ENCODE data around the gene SERPINB2. TPM values are rescaled to one million over a fixed set of nuclear protein-coding genes. Genes with fewer than 3 reads are reported as not detected.
"Not testable (repeated sequence)": the region's sequence is repeated elsewhere in the genome, so short reads cannot be mapped to it uniquely, and the experiment has no call there.

SERPINB2 gene
- total RNA-seq, 1 experiment from 2014 or later = 2.5 TPM

DNA sequence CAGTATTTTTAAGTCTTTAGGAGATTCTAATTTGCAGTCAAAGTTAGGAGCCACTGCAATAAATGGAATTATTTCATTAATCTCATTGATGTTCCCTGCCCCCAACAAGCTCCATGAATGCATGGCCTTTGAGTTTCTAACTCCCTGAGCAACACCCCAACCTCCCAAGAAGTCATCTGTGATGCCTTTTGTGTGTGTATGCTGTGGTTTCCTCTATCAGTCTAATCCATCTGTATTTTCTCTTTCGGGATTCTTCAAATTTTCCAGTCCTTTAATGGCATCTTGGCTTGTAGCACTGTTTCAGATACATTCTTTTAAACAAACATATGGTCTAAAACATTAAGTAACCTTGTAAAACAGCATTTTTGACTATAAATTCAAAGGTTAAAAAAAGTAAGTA is 37.0 kb downstream of the SERPINB2 start:
- intact Hi-C loops (cut with micrococcal nuclease; ENCODE audit: unreplicated experiment) = no loop called here
- Histone ChIP-seq H3K27me3 (replicated peaks; ENCODE audit: insufficient read depth, low read depth, low read length, poor library complexity) (no peaks in the 10 kb centered on the region), H3K36me3 (ENCODE audit: insufficient read depth, low read length, poor library complexity, severe bottlenecking) (no peaks in the 10 kb centered on the region), H3K4me1 (ENCODE audit: insufficient read depth, low read length, poor library complexity, severe bottlenecking) (no peaks in the 10 kb centered on the region), H3K9me3 (ENCODE audit: low read depth, low read length, poor library complexity, severe bottlenecking) (no peaks in the 10 kb centered on the region), H3K27ac (ENCODE audit: low read depth, low read length, poor library complexity, severe bottlenecking) (no peak overlapping the region), H3K4me3 (ENCODE audit: low read depth, low read length, poor library complexity, severe bottlenecking) (no peak overlapping the region)
- CTCF ChIA-PET = no interaction called here
- POLR2A ChIA-PET (ENCODE audit: low non-redundant PET) = no interaction called here
- DNase-seq (ENCODE audit: low spot score) = no peak
- TF ChIP-seq, protein P1, sequence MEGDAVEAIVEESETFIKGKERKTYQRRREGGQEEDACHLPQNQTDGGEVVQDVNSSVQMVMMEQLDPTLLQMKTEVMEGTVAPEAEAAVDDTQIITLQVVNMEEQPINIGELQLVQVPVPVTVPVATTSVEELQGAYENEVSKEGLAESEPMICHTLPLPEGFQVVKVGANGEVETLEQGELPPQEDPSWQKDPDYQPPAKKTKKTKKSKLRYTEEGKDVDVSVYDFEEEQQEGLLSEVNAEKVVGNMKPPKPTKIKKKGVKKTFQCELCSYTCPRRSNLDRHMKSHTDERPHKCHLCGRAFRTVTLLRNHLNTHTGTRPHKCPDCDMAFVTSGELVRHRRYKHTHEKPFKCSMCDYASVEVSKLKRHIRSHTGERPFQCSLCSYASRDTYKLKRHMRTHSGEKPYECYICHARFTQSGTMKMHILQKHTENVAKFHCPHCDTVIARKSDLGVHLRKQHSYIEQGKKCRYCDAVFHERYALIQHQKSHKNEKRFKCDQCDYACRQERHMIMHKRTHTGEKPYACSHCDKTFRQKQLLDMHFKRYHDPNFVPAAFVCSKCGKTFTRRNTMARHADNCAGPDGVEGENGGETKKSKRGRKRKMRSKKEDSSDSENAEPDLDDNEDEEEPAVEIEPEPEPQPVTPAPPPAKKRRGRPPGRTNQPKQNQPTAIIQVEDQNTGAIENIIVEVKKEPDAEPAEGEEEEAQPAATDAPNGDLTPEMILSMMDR (conservative IDR thresholded peaks at IDR 0.05; ENCODE audit: low read depth, low read length) = no peak
- no peak for TF ChIP-seq EZH2 (IDR thresholded peaks at IDR 0.05; ENCODE audit: borderline replicate concordance, low read depth, low read length, poor library complexity, severe bottlenecking)
- BruUV-seq (replicated peaks) = no TSS peak

DNA sequence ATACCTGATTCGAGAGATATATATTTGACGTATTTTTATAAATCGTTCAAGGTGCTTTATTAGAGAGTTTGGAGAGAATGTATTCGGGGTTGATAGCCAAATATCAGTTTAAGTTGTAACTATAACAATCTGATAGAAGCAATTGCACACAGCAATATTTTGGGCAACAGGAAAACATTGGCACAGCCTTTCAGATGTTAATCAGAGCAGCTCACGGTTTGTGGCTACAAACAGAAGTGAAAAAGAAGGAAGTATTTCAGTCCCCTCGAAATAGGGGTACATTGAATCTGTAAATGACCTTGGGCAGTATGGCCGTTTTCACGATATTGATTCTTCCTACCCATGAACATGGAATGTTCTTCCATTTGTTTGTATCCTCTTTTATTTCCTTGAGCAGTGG is 40.8 kb downstream of the SERPINB2 start:
- no peaks in the 10 kb centered on the region for H3K36me3 ChIP-seq (ENCODE audit: insufficient read depth, low read length, poor library complexity, severe bottlenecking)
- no TSS peak for BruUV-seq (replicated peaks)
- no peaks in the 10 kb centered on the region for H3K27me3 ChIP-seq (replicated peaks; ENCODE audit: insufficient read depth, low read depth, low read length, poor library complexity)
- ChIA-PET POLR2A (ENCODE audit: low non-redundant PET) (no interaction called here), CTCF (no interaction called here)
- no peak overlapping the region for H3K27ac ChIP-seq (ENCODE audit: low read depth, low read length, poor library complexity, severe bottlenecking)
- no peak for DNase-seq (ENCODE audit: low spot score)
- no peak overlapping the region for H3K4me3 ChIP-seq (ENCODE audit: low read depth, low read length, poor library complexity, severe bottlenecking)
- H3K9me3 ChIP-seq (ENCODE audit: low read depth, low read length, poor library complexity, severe bottlenecking) = no peaks in the 10 kb centered on the region
- intact Hi-C loops (cut with micrococcal nuclease; ENCODE audit: unreplicated experiment) = no loop called here
- no peaks in the 10 kb centered on the region for H3K4me1 ChIP-seq (ENCODE audit: insufficient read depth, low read length, poor library complexity, severe bottlenecking)
- TF ChIP-seq, protein P1 (conservative IDR thresholded peaks at IDR 0.05; ENCODE audit: low read depth, low read length) = no peak
- no peak for TF ChIP-seq EZH2 (IDR thresholded peaks at IDR 0.05; ENCODE audit: borderline replicate concordance, low read depth, low read length, poor library complexity, severe bottlenecking)

DNA sequence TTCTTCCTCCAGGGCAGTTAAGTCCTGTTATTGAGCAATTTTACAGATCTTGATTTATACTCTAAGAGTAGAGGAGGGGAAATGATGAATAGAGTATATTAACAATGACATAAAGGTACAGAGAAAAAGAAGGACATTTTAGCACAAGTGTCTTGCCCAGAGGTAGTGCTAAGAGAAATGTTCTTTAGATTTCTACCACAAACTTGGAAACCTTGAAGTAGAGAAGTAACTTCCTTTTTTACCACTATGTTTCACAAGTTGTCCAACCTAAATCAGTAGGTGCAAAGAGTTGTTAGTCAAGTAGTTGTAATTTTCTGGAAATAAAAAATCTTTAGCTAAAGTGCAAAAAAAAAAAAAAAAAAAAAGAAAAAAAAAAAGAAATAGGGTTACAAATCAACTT is 41.9 kb downstream of the SERPINB2 start:
- intact Hi-C loops (cut with micrococcal nuclease; ENCODE audit: unreplicated experiment); H3K4me1 ChIP-seq (ENCODE audit: insufficient read depth, low read length, poor library complexity, severe bottlenecking); CTCF ChIA-PET; H3K27ac ChIP-seq (ENCODE audit: low read depth, low read length, poor library complexity, severe bottlenecking); POLR2A ChIA-PET (ENCODE audit: low non-redundant PET); BruUV-seq (replicated peaks); H3K36me3 ChIP-seq (ENCODE audit: insufficient read depth, low read length, poor library complexity, severe bottlenecking); DNase-seq (ENCODE audit: low spot score); H3K4me3 ChIP-seq (ENCODE audit: low read depth, low read length, poor library complexity, severe bottlenecking); H3K9me3 ChIP-seq (ENCODE audit: low read depth, low read length, poor library complexity, severe bottlenecking); H3K27me3 ChIP-seq (replicated peaks; ENCODE audit: insufficient read depth, low read depth, low read length, poor library complexity): not testable (repeated sequence)

DNA sequence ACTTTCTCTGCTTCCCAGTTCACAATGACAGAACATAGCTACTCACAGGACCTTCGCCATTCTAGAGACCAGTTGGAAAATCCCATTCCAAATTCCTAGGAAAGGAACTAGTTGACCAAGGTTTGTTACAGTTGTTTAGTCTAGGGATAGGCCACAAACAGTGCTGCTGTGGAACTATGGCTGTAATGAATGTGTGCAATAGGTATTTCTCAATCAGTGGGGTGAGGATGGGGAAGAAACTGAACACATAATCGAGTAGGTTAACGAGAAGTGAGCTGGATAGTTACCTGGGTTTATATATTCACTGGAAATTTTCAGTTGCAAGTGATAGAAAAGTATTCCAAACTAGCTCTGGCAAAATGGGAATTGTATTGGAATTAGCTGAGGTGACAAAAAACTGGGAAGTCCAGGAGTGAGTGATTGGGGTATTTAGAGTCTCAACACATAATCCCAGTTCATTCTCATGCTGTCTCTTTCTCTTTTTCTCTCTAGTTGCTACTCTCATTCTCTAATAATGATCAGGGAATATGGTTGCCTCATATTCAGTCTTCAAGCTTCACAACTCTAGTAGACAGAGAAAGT is 43.4 kb downstream of the SERPINB2 start:
- POLR2A ChIA-PET (ENCODE audit: low non-redundant PET) = no interaction called here

More for the DNA sequence above, 43.4 kb downstream of the SERPINB2 start:
- no peak overlapping the region for H3K27ac ChIP-seq (ENCODE audit: low read depth, low read length, poor library complexity, severe bottlenecking)
- H3K4me3 ChIP-seq (ENCODE audit: low read depth, low read length, poor library complexity, severe bottlenecking) = no peak overlapping the region
- intact Hi-C loops (cut with micrococcal nuclease; ENCODE audit: unreplicated experiment) = no loop called here
- DNase-seq (ENCODE audit: low spot score) = no peak
- H3K9me3 ChIP-seq (ENCODE audit: low read depth, low read length, poor library complexity, severe bottlenecking) = no peaks in the 10 kb centered on the region
- TF ChIP-seq, protein P1 (conservative IDR thresholded peaks at IDR 0.05; ENCODE audit: low read depth, low read length) = no peak
- TF ChIP-seq EZH2 (IDR thresholded peaks at IDR 0.05; ENCODE audit: borderline replicate concordance, low read depth, low read length, poor library complexity, severe bottlenecking) = no peak
- H3K27me3 ChIP-seq (replicated peaks; ENCODE audit: insufficient read depth, low read depth, low read length, poor library complexity) = no peaks in the 10 kb centered on the region
- no peaks in the 10 kb centered on the region for H3K36me3 ChIP-seq (ENCODE audit: insufficient read depth, low read length, poor library complexity, severe bottlenecking)
- no TSS peak for BruUV-seq (replicated peaks)
- CTCF ChIA-PET = no interaction called here
- peaks cover 2% of the 10 kb centered on the region for H3K4me1 ChIP-seq (ENCODE audit: insufficient read depth, low read length, poor library complexity, severe bottlenecking)
